A673 (cell line): ENCODE results near the gene TRIP12. TPM values are rescaled to one million over a fixed set of nuclear protein-coding genes. Genes with fewer than 3 reads are reported as not detected.

ENCODE experiments used
- BruUV-seq: library from RNA; stranded (reverse); fragments of 400-500 nt; replicated peaks from 2 replicates; lab custom pipeline; 2021; lab: Mats Ljungman, UMichigan
- CTCF ChIA-PET: fragments of 300-600 bp; sonication (Branson Sonifier 250); formaldehyde crosslinking; loops from one replicate; lab custom pipeline; 2022; ENCODE audit warnings: antibody characterized with exemption; lab: Charles Lee
- POLR2A ChIA-PET: fragments of 300-600 bp; sonication (Branson Sonifier 250); formaldehyde crosslinking; loops from one replicate; lab custom pipeline; 2022; ENCODE audit warnings: antibody characterized with exemption; ENCODE audit not compliant: low non-redundant PET; lab: Charles Lee
- DNase-seq: peaks from one replicate; pipeline ENCODE4 v3.0.0-alpha.2; 2015; ENCODE audit warnings: low spot score
- H3K27ac ChIP-seq: fragments of 200-600 bp; sonication (generic); 2 replicates; pipeline ENCODE4 v1.5.1; 2016; ENCODE audit warnings: mixed run types, low read depth, mild to moderate bottlenecking, mixed read lengths, antibody characterized with exemption, low read length; ENCODE audit not compliant: poor library complexity, severe bottlenecking
- H3K27me3 ChIP-seq: fragments of 200-600 bp; sonication (generic); replicated peaks from 2 replicates; pipeline ENCODE4 v1.6.1; 2017; ENCODE audit warnings: mixed run types, low read depth, mild to moderate bottlenecking, mixed read lengths, antibody characterized with exemption, low read length; ENCODE audit not compliant: insufficient read depth, poor library complexity
- H3K36me3 ChIP-seq: fragments of 200-600 bp; sonication (generic); 2 replicates; pipeline ENCODE4 v1.6.1; 2016; ENCODE audit warnings: mixed run types, mild to moderate bottlenecking, mixed read lengths, antibody characterized with exemption, low read length; ENCODE audit not compliant: insufficient read depth, poor library complexity, severe bottlenecking
- H3K4me1 ChIP-seq: fragments of 200-600 bp; sonication (generic); 2 replicates; pipeline ENCODE4 v1.6.1; 2017; ENCODE audit warnings: mixed run types, mild to moderate bottlenecking, mixed read lengths, antibody characterized with exemption, low read length; ENCODE audit not compliant: insufficient read depth, poor library complexity, severe bottlenecking
- H3K4me3 ChIP-seq: fragments of 200-600 bp; sonication (generic); 2 replicates; pipeline ENCODE4 v1.5.1; 2016; ENCODE audit warnings: low read depth, mixed run types, mild to moderate bottlenecking, mixed read lengths, low read length; ENCODE audit not compliant: poor library complexity, severe bottlenecking
- H3K9me3 ChIP-seq: fragments of 200-600 bp; sonication (generic); 2 replicates; pipeline ENCODE4 v1.6.1; 2016; ENCODE audit warnings: mixed run types, low read depth, mild to moderate bottlenecking, mixed read lengths, antibody characterized with exemption, low read length; ENCODE audit not compliant: poor library complexity, severe bottlenecking
- CTCF ChIP-seq: fragments of 300-800, 200-600 bp; sonication (generic); conservative IDR thresholded peaks from 2 replicates; pipeline ENCODE4 v1.5.1; 2017; ENCODE audit warnings: low read depth, mild to moderate bottlenecking, antibody characterized with exemption, low read length, moderate library complexity, mixed read lengths
- EZH2 ChIP-seq: fragments of 200-600 bp; sonication (generic); IDR thresholded peaks from 2 replicates; pipeline ENCODE4 v1.6.1; 2017; ENCODE audit warnings: borderline replicate concordance, low read depth, mild to moderate bottlenecking, mixed read lengths, antibody characterized with exemption, low read length; ENCODE audit not compliant: poor library complexity, severe bottlenecking
- intact Hi-C: fragments of 100-400 bp; cut with micrococcal nuclease; formaldehyde crosslinking; loops from one replicate; pipeline ENCODE4 v1.10.0; 2022; ENCODE audit not compliant: unreplicated experiment
- total RNA-seq: library from RNA; stranded (reverse); gene quantifications from 2 replicates; pipeline ENCODE4 v1.2.3, GENCODE V29; 2021

TRIP12 gene
- total RNA-seq, 1 experiment from 2014 or later = 300 TPM

GRCh38 chr2:229775614-229776313, 146.0 kb downstream of the TRIP12 start:
- H3K4me3 ChIP-seq = no peak overlapping the region
- no peak for TF ChIP-seq CTCF
- TF ChIP-seq EZH2 = no peak
- ChIA-PET POLR2A (interaction anchor here (0.7 kb wide), 1 partner anchor 8 kb away, joined by 5 read pairs; no protein-coding TSS in a partner anchor), CTCF (no interaction called here)
- no peaks in the 10 kb centered on the region for H3K9me3 ChIP-seq
- H3K27me3 ChIP-seq = no peaks in the 10 kb centered on the region
- peaks cover 76% of the 10 kb centered on the region for H3K36me3 ChIP-seq
- intact Hi-C loops = no loop called here
- H3K27ac ChIP-seq = no peak overlapping the region
- no TSS peak for BruUV-seq
- H3K4me1 ChIP-seq = peaks cover 3% of the 10 kb centered on the region
- DNase-seq = no peak

- Histone ChIP-seq H3K4me1 (peaks cover 3% of the 10 kb centered on the region), H3K4me3 (no peak overlapping the region), H3K27ac (no peak overlapping the region), H3K27me3 (no peaks in the 10 kb centered on the region), H3K9me3 (no peaks in the 10 kb centered on the region), H3K36me3 (peaks cover 77% of the 10 kb centered on the region)
- ChIA-PET CTCF (no interaction called here), POLR2A (no interaction called here)
- BruUV-seq = no TSS peak
- intact Hi-C loops = no loop called here
- TF ChIP-seq CTCF (no peak), EZH2 (no peak)
- no peak for DNase-seq
Observed at GRCh38 chr2:229774237-229774636, 147.6 kb downstream of the TRIP12 start.

GRCh38 chr2:229768235-229768634, 153.6 kb downstream of the TRIP12 start:
- Histone ChIP-seq H3K4me3 (no peak overlapping the region), H3K27ac (no peak overlapping the region), H3K9me3 (no peaks in the 10 kb centered on the region), H3K27me3 (no peaks in the 10 kb centered on the region), H3K4me1 (no peaks in the 10 kb centered on the region), H3K36me3 (peaks cover 62% of the 10 kb centered on the region)
- POLR2A ChIA-PET = no interaction called here
- CTCF ChIA-PET = no interaction called here
- intact Hi-C loops = no loop called here
- TF ChIP-seq CTCF (no peak), EZH2 (no peak)
- BruUV-seq = no TSS peak
- DNase-seq = no peak
